ENCODE measurements around the gene IGFL1.
"Not testable (repeated sequence)": the region's sequence is repeated elsewhere in the genome, so short reads cannot be mapped to it uniquely, and the experiment has no call there.

IGFL1 gene

GRCh38 chr19:46202872-46203860 is 26.4 kb upstream of the IGFL1 start:
- no peak for DNase-seq (ENCODE audit: low read depth)
- H3K4me3 ChIP-seq (ENCODE audit: control insufficient read depth, low read depth, low read length), result no peak overlapping the region

GRCh38 chr19:46204008-46204407 is 25.5 kb upstream of the IGFL1 start:
- no peak for TF ChIP-seq CTCF (conservative IDR thresholded peaks at IDR 0.05; ENCODE audit: control insufficient read depth, insufficient read depth, low read depth, low read length)
- no peak overlapping the region for H3K4me3 ChIP-seq (ENCODE audit: control insufficient read depth, low read depth, low read length)
- no peak for DNase-seq (ENCODE audit: low read depth)

More at GRCh38 chr19:46202872-46203860, 26.4 kb upstream of the IGFL1 start:
- TF ChIP-seq CTCF (conservative IDR thresholded peaks at IDR 0.05; ENCODE audit: control insufficient read depth, insufficient read depth, low read depth, low read length), result no peak

- no peak for TF ChIP-seq CTCF (conservative IDR thresholded peaks at IDR 0.05; ENCODE audit: control insufficient read depth, insufficient read depth, low read depth, low read length)
- no peak for DNase-seq (ENCODE audit: low read depth)
- no peak overlapping the region for H3K4me3 ChIP-seq (ENCODE audit: control insufficient read depth, low read depth, low read length)
Measured at GRCh38 chr19:46205183-46205984, 24.2 kb upstream of the IGFL1 start.

- TF ChIP-seq CTCF (conservative IDR thresholded peaks at IDR 0.05; ENCODE audit: control insufficient read depth, insufficient read depth, low read depth, low read length), result no peak
- no peak for DNase-seq (ENCODE audit: low read depth)
Measured at GRCh38 chr19:46206176-46206575, 23.4 kb upstream of the IGFL1 start.

GRCh38 chr19:46206682-46207081 is 22.9 kb upstream of the IGFL1 start:
- TF ChIP-seq CTCF (conservative IDR thresholded peaks at IDR 0.05; ENCODE audit: control insufficient read depth, insufficient read depth, low read depth, low read length), result no peak
- DNase-seq (ENCODE audit: low read depth), result no peak
- H3K4me3 ChIP-seq (ENCODE audit: control insufficient read depth, low read depth, low read length), result no peak overlapping the region

More at GRCh38 chr19:46206176-46206575, 23.4 kb upstream of the IGFL1 start:
- H3K4me3 ChIP-seq (ENCODE audit: control insufficient read depth, low read depth, low read length), result no peak overlapping the region

GRCh38 chr19:46207858-46208257 is 21.7 kb upstream of the IGFL1 start:
- DNase-seq (ENCODE audit: low read depth); H3K4me3 ChIP-seq (ENCODE audit: control insufficient read depth, low read depth, low read length): not testable (repeated sequence)

GRCh38 chr19:46209051-46209450 is 20.5 kb upstream of the IGFL1 start:
- no peak for DNase-seq (ENCODE audit: low read depth)
- no peak overlapping the region for H3K4me3 ChIP-seq (ENCODE audit: control insufficient read depth, low read depth, low read length)
- no peak for TF ChIP-seq CTCF (conservative IDR thresholded peaks at IDR 0.05; ENCODE audit: control insufficient read depth, insufficient read depth, low read depth, low read length)
